Stimulated activated naive CD8-positive, alpha-beta T cell treated with anti-CD3 and anti-CD28 coated beads, Interleukin-15, amount 100 ng/mL, for 72 hours (primary cell): ENCODE measurements around the gene STMN1.

ENCODE experiments used
- ATAC-seq: fragments of 150-1000 bp; cut with Tn5 transposase; 2 replicates; pipeline ENCODE4 v1.10.0; 2021; ENCODE audit warnings: mild to moderate bottlenecking, moderate library complexity
- DNase-seq, 2 donors: peaks; one replicate each; pipeline ENCODE4 v3.0.0; 2021 to 2022
- H3K27ac Mint-ChIP-seq, 2 donors: one replicate each; pipeline ENCODE4 v1.8.0; 2022; ENCODE audit warnings: mild to moderate bottlenecking in 2 of 2, mixed read lengths in 2 of 2, moderate library complexity in 2 of 2
- H3K27me3 Mint-ChIP-seq: one replicate; pipeline ENCODE4 v1.8.0; 2022; ENCODE audit warnings: mixed read lengths
- H3K4me1 Mint-ChIP-seq: one replicate; pipeline ENCODE4 v1.8.0; 2022; ENCODE audit warnings: mild to moderate bottlenecking, mixed read lengths
- H3K4me3 Mint-ChIP-seq, 2 donors: one replicate each; pipeline ENCODE4 v1.8.0; 2022; ENCODE audit warnings: mild to moderate bottlenecking in 2 of 2, mixed read lengths in 2 of 2, moderate library complexity in 1 of 2
- H3K9me3 Mint-ChIP-seq, 2 donors: one replicate each; pipeline ENCODE4 v1.8.0; 2022; ENCODE audit warnings: mixed read lengths in 2 of 2

Gene STMN1

GRCh38 chr1:25907601-25908000, 1.4 kb upstream of the STMN1 start:
- no peak for DNase-seq
- H3K27me3 Mint-ChIP-seq, result peaks cover 12% of the 10 kb centered on the region
- H3K4me1 Mint-ChIP-seq, result peaks cover 27% of the 10 kb centered on the region
- ATAC-seq, result no peak
- H3K27ac Mint-ChIP-seq, result no peak overlapping the region
- peak overlapping the region; percentile 86 to 90 for H3K4me3 Mint-ChIP-seq
- H3K9me3 Mint-ChIP-seq, result no peaks in the 10 kb centered on the region

DNA sequence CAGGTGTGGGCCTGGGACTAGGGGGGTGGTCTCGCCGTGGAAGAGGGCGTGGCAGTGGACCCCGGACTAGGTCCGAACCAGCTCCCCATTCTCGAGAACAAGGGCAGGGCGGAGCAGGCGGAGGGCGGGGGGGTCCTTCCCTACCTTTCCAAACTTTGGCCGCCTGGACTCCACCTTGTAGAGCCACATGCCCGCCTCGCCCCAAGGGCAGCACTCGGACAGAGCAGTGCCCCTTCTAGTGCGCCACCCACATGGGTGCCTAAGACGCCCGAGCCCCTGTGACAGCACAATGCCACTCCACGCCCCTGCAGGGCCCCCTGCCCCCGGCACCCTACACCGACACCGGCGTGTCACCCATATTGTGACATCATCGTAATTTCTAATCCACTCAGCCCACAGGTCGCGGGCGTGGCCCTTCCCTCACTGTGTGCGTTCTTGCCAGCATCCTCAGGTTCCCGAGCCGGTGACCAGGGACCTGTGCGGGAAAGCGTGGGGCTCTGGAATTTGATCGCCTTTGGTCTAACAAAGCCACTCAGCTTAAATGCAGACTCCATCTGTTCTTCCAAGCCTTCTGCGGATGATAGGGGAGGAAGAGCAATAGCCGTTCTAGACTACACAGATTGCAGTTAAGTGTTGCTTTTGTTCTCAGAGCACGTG, 553 bp upstream of the STMN1 start:
- ATAC-seq (peak; percentile 5), DNase-seq (peak in 1 of 2 donors; percentile 36)
- peak overlapping the region; percentile 25 to 97 for H3K27ac Mint-ChIP-seq
- H3K4me1 Mint-ChIP-seq, result peaks cover 27% of the 10 kb centered on the region
- peak overlapping the region; percentile 86 to 90 for H3K4me3 Mint-ChIP-seq
- H3K9me3 Mint-ChIP-seq, result no peaks in the 10 kb centered on the region
- H3K27me3 Mint-ChIP-seq, result peaks cover 12% of the 10 kb centered on the region

DNA sequence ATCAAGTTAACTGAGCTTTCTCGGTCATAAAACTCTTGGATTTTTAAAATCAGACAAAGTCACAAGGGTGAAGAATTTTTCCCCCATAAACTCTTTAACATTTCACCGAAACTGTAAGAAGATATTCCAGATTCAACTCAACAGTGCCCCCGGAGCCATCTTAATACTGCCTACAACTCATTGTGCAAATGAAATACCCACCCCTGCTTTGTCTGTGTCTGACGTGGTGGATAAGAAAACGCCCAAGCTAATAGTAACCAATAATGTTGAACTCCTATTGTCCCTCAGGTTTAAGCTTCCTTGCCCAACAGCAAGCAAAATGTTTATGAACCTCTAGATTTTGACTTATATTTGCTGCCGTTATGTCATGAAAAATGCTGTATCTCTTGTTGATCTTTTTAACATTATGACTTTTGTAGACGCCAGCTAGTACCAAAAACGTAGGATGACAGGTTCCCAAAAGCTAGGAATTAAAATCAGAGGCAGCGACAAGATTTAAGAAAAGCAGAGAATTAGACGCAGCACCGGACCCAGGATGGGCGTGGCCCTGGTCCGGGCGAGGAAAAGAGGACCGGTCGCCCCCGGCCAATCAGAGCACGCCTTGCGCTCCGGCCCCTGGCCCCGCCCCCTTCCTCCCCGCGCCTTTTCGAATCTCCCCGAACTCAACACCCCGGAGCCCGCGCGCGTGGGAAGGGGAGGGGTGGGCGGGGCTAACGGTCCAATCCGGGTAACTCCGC, 1.1 kb downstream of the STMN1 start:
- ATAC-seq, result peak; percentile 86
- no peaks in the 10 kb centered on the region for H3K9me3 Mint-ChIP-seq
- H3K27ac Mint-ChIP-seq, result peak overlapping the region; percentile 58 to 97
- peaks cover 12% of the 10 kb centered on the region for H3K27me3 Mint-ChIP-seq
- DNase-seq, result peak; percentile 89 to 91
- H3K4me3 Mint-ChIP-seq, result peak overlapping the region; percentile 86 to 90
- H3K4me1 Mint-ChIP-seq, result peaks cover 33% of the 10 kb centered on the region

DNA sequence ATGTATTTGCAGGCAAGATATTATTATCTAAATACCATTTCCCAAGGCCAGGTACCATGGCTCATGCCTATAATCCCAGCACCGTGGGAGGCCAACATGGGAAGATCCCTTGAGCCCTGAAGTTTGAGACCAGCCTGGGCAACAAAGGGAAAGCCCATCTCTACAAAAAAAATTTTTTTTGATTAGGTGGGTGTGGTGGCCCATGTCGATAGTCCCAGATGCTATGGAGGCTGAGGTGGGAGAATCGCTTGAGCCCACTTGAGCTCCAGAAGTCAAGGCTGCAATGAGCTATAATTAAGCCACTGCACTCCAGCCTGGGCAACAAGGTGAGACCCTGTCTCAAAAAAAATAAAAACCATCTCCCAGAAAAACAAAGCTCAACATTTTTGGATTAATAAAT, 2.2 kb downstream of the STMN1 start:
- H3K4me1 Mint-ChIP-seq, result peaks cover 33% of the 10 kb centered on the region
- H3K4me3 Mint-ChIP-seq, result peak overlapping the region; percentile 86 to 90
- DNase-seq (no peak), ATAC-seq (no peak)
- H3K9me3 Mint-ChIP-seq, result no peaks in the 10 kb centered on the region
- no peak overlapping the region for H3K27ac Mint-ChIP-seq
- peaks cover 12% of the 10 kb centered on the region for H3K27me3 Mint-ChIP-seq

GRCh38 chr1:25902462-25902861, 3.8 kb downstream of the STMN1 start:
- no peak for ATAC-seq
- Mint-ChIP-seq H3K9me3 (no peaks in the 10 kb centered on the region), H3K4me3 (no peak overlapping the region), H3K4me1 (peaks cover 31% of the 10 kb centered on the region), H3K27ac (no peak overlapping the region), H3K27me3 (peaks cover 9% of the 10 kb centered on the region)
- no peak for DNase-seq

DNA sequence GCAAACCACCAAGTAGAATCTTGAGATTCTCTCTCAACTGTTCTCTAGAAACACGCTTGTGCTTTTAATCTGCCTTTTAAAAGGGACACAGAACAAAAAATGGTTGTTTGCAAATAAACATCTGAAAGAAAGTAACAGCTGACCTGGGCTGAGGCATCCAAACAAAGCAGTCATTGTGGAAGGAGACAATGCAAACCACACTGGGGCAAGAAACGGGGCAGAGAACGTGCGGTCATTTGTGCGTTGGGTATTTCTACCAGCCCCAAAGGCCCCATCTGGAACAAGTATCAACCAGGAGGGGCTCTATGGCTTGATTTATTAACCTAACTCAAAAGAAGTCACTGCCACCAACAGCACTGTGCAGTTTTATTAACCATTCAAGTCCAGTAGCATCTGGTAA, 6.0 kb downstream of the STMN1 start:
- ATAC-seq (no peak), DNase-seq (no peak)
- Mint-ChIP-seq H3K27me3 (no peaks in the 10 kb centered on the region), H3K9me3 (no peaks in the 10 kb centered on the region), H3K4me1 (peaks cover 35% of the 10 kb centered on the region), H3K4me3 (no peak overlapping the region), H3K27ac (no peak overlapping the region)

GRCh38 chr1:25899792-25900191, 6.4 kb downstream of the STMN1 start:
- H3K27me3 Mint-ChIP-seq, result no peaks in the 10 kb centered on the region
- DNase-seq (no peak), ATAC-seq (no peak)
- H3K9me3 Mint-ChIP-seq, result no peaks in the 10 kb centered on the region
- no peak overlapping the region for H3K4me3 Mint-ChIP-seq
- no peak overlapping the region for H3K27ac Mint-ChIP-seq
- H3K4me1 Mint-ChIP-seq, result peaks cover 36% of the 10 kb centered on the region

DNA sequence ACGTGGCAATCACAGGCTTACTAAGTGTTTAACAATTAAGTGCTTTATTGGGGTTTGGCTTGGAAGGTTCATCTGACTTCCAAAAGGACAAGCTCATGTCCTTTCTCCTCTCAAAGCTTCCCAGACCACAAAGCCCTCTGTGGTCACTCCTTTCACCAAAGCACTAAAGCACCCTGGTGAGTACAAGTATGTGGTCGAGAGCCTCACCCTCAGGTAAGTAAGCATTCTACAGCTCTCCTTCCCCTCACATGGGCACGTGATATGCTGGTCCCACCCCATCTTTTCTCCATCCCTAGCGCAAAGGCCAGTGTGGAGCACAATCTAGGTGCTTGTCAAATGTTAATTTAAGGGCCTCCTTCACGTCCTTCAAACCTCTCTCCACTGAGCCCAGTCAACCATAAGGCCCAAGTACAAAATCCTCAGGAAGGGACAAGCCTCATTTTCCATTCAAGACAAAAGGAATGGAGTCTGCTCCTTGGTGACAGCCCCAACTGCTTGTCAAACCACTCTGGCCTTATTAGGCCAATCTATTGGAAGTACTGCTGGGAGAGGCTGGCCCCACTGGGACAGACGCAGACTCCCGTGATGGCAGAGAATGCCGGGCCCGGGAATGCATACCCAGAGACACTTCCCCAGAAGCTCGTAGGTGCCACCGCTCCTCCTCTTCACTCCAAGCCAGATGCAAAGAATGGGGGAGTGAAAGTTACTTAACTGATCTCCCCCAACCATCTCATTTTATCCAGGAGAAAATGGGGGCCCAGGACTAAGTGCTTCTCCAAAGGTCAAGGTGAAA, 7.8 kb downstream of the STMN1 start:
- no peak for ATAC-seq
- Mint-ChIP-seq H3K4me1 (peaks cover 25% of the 10 kb centered on the region), H3K4me3 (no peak overlapping the region), H3K27ac (no peak overlapping the region), H3K9me3 (no peaks in the 10 kb centered on the region), H3K27me3 (no peaks in the 10 kb centered on the region)
- no peak for DNase-seq

- DNase-seq (no peak), ATAC-seq (no peak)
- Mint-ChIP-seq H3K27me3 (no peaks in the 10 kb centered on the region), H3K27ac (no peak overlapping the region), H3K4me3 (no peak overlapping the region), H3K4me1 (peaks cover 23% of the 10 kb centered on the region), H3K9me3 (no peaks in the 10 kb centered on the region)
Measured at GRCh38 chr1:25897754-25898153, 8.5 kb downstream of the STMN1 start.

DNA sequence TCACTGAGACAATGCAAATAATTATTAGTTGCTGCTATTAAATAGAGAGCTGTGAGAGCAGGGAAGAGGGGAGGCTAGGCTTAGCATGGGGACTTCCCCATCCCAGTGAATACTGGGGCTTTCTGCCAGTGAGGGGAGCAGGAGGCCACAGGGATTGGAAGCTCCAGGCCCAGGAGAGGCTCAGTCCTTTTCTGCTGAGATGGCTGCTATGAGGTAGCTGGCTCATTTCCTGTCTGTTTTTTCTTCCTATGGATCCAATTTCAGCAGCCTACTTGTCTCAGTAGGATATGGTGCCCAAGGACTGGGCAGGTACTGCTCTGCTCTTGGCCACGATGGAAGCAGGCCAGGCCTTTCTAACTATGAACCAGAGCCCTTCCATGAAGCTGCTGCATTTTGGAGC, 10.0 kb downstream of the STMN1 start:
- no peaks in the 10 kb centered on the region for H3K9me3 Mint-ChIP-seq
- DNase-seq (no peak), ATAC-seq (no peak)
- no peaks in the 10 kb centered on the region for H3K27me3 Mint-ChIP-seq
- peaks cover 26% of the 10 kb centered on the region for H3K4me1 Mint-ChIP-seq
- no peak overlapping the region for H3K4me3 Mint-ChIP-seq
- no peak overlapping the region for H3K27ac Mint-ChIP-seq

DNA sequence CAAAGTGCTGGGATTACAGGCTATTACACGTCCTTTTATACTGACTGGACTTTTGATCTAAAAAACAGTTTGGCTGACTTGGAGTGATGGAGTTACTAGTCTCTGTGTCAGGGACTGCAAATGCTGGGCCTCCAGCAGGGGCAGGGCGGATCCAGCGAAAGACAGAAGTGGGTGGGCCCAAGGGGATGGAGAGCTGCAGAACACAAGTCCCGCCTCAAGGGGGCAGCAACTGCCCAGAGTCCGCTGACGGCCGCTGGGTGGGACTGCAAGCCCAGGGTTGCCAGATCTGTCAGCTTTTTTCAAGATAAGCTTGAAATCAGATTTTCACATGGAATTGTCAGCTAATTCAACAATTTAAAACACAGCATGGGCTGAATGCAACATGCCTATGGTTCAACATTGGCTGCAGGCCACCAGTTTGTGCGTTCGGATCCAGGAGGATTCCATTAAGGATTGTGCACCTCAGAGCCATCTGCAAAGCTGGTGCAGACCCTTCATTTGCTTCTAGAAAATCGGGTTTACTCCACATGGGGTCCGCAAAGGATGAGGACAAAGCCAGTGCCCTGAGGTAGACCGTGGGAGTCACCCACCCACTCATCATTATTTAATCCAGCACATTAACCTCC, 10.7 kb downstream of the STMN1 start:
- ATAC-seq (peak; percentile 96), DNase-seq (peak; percentile 91 to 92)
- H3K9me3 Mint-ChIP-seq, result no peaks in the 10 kb centered on the region
- peak overlapping the region in 1 of 2 donors; percentile 61 for H3K27ac Mint-ChIP-seq
- no peak overlapping the region for H3K4me3 Mint-ChIP-seq
- peaks cover 24% of the 10 kb centered on the region for H3K4me1 Mint-ChIP-seq
- no peaks in the 10 kb centered on the region for H3K27me3 Mint-ChIP-seq

- no peak overlapping the region for H3K27ac Mint-ChIP-seq
- ATAC-seq (no peak), DNase-seq (no peak)
- no peak overlapping the region for H3K4me3 Mint-ChIP-seq
- peaks cover 24% of the 10 kb centered on the region for H3K4me1 Mint-ChIP-seq
- H3K9me3 Mint-ChIP-seq, result no peaks in the 10 kb centered on the region
- H3K27me3 Mint-ChIP-seq, result no peaks in the 10 kb centered on the region
Measured at GRCh38 chr1:25893116-25893515, 13.1 kb downstream of the STMN1 start.

GRCh38 chr1:25891606-25892005, 14.6 kb downstream of the STMN1 start:
- no peak for DNase-seq
- Mint-ChIP-seq H3K4me1 (peaks cover 23% of the 10 kb centered on the region), H3K4me3 (no peak overlapping the region), H3K9me3 (no peaks in the 10 kb centered on the region), H3K27ac (peak overlapping the region in 1 of 2 donors; percentile 78), H3K27me3 (no peaks in the 10 kb centered on the region)
- no peak for ATAC-seq

DNA sequence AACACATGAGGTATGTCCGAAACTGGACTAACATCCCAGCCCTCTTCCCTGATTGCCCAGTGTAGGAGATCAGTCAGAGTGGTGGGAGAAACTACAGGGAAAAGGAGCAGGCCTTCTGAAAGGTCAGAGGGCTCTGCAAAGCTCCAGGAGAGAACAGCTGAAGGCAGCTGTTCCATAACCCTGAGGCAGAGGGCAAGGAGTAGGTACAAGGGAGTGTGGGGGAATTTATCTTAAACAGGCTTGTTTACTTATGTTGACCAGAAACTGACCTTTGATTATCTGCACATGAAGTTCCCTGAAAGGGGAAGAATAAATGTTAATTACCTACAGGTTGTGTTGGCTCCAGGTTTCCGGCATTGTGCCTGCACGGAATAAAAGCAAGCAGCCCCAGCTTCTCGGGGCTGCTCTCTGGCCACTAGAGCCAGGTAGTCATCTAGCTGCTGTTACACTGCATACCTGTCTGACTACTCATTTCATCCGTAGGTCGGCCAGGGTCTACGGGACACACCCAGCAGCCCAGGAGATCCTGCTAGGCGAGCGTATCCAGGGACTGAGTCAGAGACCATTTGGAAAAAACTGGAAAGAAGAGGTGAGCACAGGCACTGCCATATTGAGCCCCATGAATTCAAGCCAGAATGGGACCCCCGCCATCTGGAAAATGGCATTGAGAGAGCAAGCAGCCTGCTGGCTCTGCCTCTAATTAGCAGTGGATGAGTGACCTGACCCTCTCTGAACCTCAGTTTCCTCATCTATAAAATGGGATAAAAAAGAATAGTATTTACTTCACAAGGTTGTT, 15.8 kb downstream of the STMN1 start:
- Mint-ChIP-seq H3K4me3 (no peak overlapping the region), H3K27ac (no peak overlapping the region), H3K27me3 (no peaks in the 10 kb centered on the region), H3K4me1 (peaks cover 11% of the 10 kb centered on the region), H3K9me3 (no peaks in the 10 kb centered on the region)
- DNase-seq, result no peak
- no peak for ATAC-seq

DNA sequence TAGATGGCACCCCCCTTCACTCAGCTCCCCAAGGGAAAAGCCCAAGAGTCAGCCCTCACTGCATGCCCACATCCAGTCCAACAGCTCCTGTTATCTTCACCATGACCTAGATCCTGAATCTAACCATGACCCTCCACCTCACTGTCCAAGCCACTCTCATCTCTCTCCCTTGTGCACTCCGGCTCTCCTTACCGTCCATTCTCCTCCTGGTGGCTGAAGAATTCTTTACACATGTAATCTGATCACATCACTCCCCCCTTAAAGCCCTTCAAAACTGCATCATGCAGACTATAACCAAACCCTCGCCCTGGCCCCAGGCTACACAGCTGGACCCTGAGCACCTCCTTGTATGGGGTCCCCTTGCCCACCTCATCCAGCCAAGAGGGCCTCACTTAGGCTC, 16.7 kb downstream of the STMN1 start:
- no peak for ATAC-seq
- no peak for DNase-seq
- Mint-ChIP-seq H3K27me3 (no peaks in the 10 kb centered on the region), H3K27ac (no peak overlapping the region), H3K9me3 (no peaks in the 10 kb centered on the region), H3K4me1 (peaks cover 6% of the 10 kb centered on the region), H3K4me3 (no peak overlapping the region)
